HepG2 (cell line): ENCODE measurements around the gene VEGFB. TPM values are rescaled to one million over a fixed set of nuclear protein-coding genes. Genes with fewer than 3 reads are reported as not detected.

ENCODE experiments used
- ATM ChIP-seq: fragments of 450-650 bp; IDR thresholded peaks from 2 replicates; pipeline ENCODE4 v1.7.1; 2017; ENCODE audit warnings: mild to moderate bottlenecking, borderline replicate concordance
- CHD2 ChIP-seq: IDR thresholded peaks from 2 replicates; pipeline ENCODE4 v1.6.1; 2011; ENCODE audit warnings: low read depth, low read length, improper control_type of control experiment
- KAT7 ChIP-seq: IDR thresholded peaks from 2 replicates; pipeline ENCODE4 v1.6.1; 2018; ENCODE audit warnings: borderline replicate concordance, missing compliant biosample characterization
- MAZ ChIP-seq, 2 experiments: sonication (generic) in 1 of 2; formaldehyde crosslinking in 1 of 2; IDR thresholded peaks; 2 replicates each; pipeline versions ENCODE4 v1.5.0 to v1.6.1; 2012 to 2020; ENCODE audit warnings: low read depth in 2 of 2, mild to moderate bottlenecking in 2 of 2, borderline replicate concordance in 1 of 2, improper control_type of control experiment in 1 of 2, low read length in 1 of 2, missing genetic modification reagents in 1 of 2, moderate library complexity in 1 of 2
- NFE2L1 ChIP-seq: sonication (generic); formaldehyde crosslinking; IDR thresholded peaks from 2 replicates; pipeline ENCODE4 v1.4.0; 2020; ENCODE audit warnings: missing genetic modification reagents, mild to moderate bottlenecking, borderline replicate concordance
- PAF1 ChIP-seq: IDR thresholded peaks from 2 replicates; pipeline ENCODE4 v1.6.1; 2016; ENCODE audit warnings: missing genetic modification reagents, missing compliant biosample characterization
- SKIL ChIP-seq: sonication (generic); formaldehyde crosslinking; IDR thresholded peaks from 2 replicates; pipeline ENCODE4 v1.8.0; 2022; ENCODE audit warnings: missing genetic modification reagents, mild to moderate bottlenecking, moderate library complexity, borderline replicate concordance
- SMAD9 ChIP-seq: sonication (generic); formaldehyde crosslinking; IDR thresholded peaks from 2 replicates; pipeline ENCODE4 v1.5.1; 2020; ENCODE audit warnings: mild to moderate bottlenecking, missing genetic modification reagents
- SYNCRIP ChIP-seq: fragments of 200-400 bp; formaldehyde crosslinking; IDR thresholded peaks from 2 replicates; pipeline ENCODE4 v1.6.1; 2018; ENCODE audit warnings: mild to moderate bottlenecking, low read depth, low read length; ENCODE audit not compliant: insufficient read depth
- TCF7 ChIP-seq: sonication (generic); IDR thresholded peaks from 2 replicates; pipeline ENCODE4 v1.6.1; 2016; ENCODE audit warnings: antibody characterized with exemption, low read depth
- ZNF136 ChIP-seq: sonication (generic); formaldehyde crosslinking; IDR thresholded peaks from 2 replicates; pipeline ENCODE4 v1.8.1; 2022; ENCODE audit warnings: low read depth, mild to moderate bottlenecking, moderate library complexity, missing genetic modification reagents
- ZNF317 ChIP-seq: sonication (generic); formaldehyde crosslinking; IDR thresholded peaks from 2 replicates; pipeline ENCODE4 v1.5.0; 2020; ENCODE audit warnings: mild to moderate bottlenecking, missing genetic modification reagents
- ZNF432 ChIP-seq: sonication (generic); formaldehyde crosslinking; IDR thresholded peaks from 2 replicates; pipeline ENCODE4 v1.5.0; 2020; ENCODE audit warnings: missing genetic modification reagents, mild to moderate bottlenecking, borderline replicate concordance
- ZNF510 ChIP-seq: sonication (generic); formaldehyde crosslinking; IDR thresholded peaks from 2 replicates; pipeline ENCODE4 v1.4.0; 2020; ENCODE audit warnings: low read depth, mild to moderate bottlenecking, missing genetic modification reagents
- ZNF75D ChIP-seq: sonication (generic); formaldehyde crosslinking; IDR thresholded peaks from 2 replicates; pipeline ENCODE4 v1.8.1; 2023; ENCODE audit warnings: missing genetic modification reagents, mild to moderate bottlenecking, borderline replicate concordance
- ZNF83 ChIP-seq: sonication (generic); formaldehyde crosslinking; IDR thresholded peaks from 2 replicates; pipeline ENCODE4 v1.4.0; 2020; ENCODE audit warnings: missing genetic modification reagents, mild to moderate bottlenecking, borderline replicate concordance
- polyA plus RNA-seq, 8 experiments: library from polyadenylated mRNA; depleted of rRNA in 3 of 8; stranded (reverse) in 7 of 8; unstranded in 1 of 8; fragments of >200 nt; fragmentation: Illumina TruSeq in 4 of 8; extraction: Trizol in 4 of 8; gene quantifications; 2 replicates each; pipeline versions ENCODE4 v1.2.1 to v1.2.3, GENCODE V29; 2011 to 2016; ENCODE audit warnings: low read depth in 4 of 8, missing spikeins in 1 of 8, mixed read lengths in 1 of 8; ENCODE audit not compliant: insufficient read depth in 1 of 8
- total RNA-seq, 5 experiments: library from RNA; depleted of rRNA; stranded (reverse); fragments of >200 nt; fragmentation: Illumina TruSeq; extraction: Trizol; gene quantifications; 2 replicates each; pipeline ENCODE4 v1.2.3, GENCODE V29; 2016; ENCODE audit warnings: low read depth in 1 of 5
- TF ChIP-seq, protein P1 (sequence below): sonication (generic); formaldehyde crosslinking; IDR thresholded peaks from 2 replicates; pipeline ENCODE4 v1.4.0; 2020; ENCODE audit warnings: missing genetic modification reagents
- TF ChIP-seq, protein P2 (sequence below), 2 experiments: sonication (generic) in 1 of 2; formaldehyde crosslinking in 1 of 2; IDR thresholded peaks; 2 replicates each; pipeline versions ENCODE4 v1.6.1 to v1.9.0; 2014 to 2022; ENCODE audit warnings: antibody characterized with exemption in 1 of 2, borderline replicate concordance in 1 of 2, inconsistent platforms in 1 of 2, low read depth in 1 of 2, missing genetic modification reagents in 1 of 2

Gene VEGFB
- total and polyA plus RNA-seq, 2 of the 13 experiments (the other 11 are each of a cell fraction or from before 2014, with no cell fraction given) = 9.0 to 11.3 TPM

- no peak for TF ChIP-seq SKIL
- no peak for TF ChIP-seq PAF1 (CRISPR knock-in tag)
- TF ChIP-seq, protein P1, sequence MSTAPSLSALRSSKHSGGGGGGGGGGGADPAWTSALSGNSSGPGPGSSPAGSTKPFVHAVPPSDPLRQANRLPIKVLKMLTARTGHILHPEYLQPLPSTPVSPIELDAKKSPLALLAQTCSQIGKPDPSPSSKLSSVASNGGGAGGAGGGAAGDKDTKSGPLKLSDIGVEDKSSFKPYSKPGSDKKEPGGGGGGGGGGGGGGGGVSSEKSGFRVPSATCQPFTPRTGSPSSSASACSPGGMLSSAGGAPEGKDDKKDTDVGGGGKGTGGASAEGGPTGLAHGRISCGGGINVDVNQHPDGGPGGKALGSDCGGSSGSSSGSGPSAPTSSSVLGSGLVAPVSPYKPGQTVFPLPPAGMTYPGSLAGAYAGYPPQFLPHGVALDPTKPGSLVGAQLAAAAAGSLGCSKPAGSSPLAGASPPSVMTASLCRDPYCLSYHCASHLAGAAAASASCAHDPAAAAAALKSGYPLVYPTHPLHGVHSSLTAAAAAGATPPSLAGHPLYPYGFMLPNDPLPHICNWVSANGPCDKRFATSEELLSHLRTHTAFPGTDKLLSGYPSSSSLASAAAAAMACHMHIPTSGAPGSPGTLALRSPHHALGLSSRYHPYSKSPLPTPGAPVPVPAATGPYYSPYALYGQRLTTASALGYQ (CRISPR knock-in tag) = no peak
- no peak for TF ChIP-seq ZNF75D (CRISPR knock-in tag)
- TF ChIP-seq MAZ (IDR thresholded peaks at IDR 0.05; ENCODE audit: borderline replicate concordance, low read depth, low read length) = no peak; the same call in 1 of the 2 replicates
- no peak for TF ChIP-seq MAZ (CRISPR knock-in tag; IDR thresholded peaks at IDR 0.05; ENCODE audit: low read depth)
- TF ChIP-seq TCF7 = no peak
- peak; percentile 67; the same call in 1 of the 2 replicates for TF ChIP-seq CHD2
- no peak for TF ChIP-seq NFE2L1 (CRISPR knock-in tag)
- TF ChIP-seq ZNF83 (CRISPR knock-in tag) = no peak
- no peak for TF ChIP-seq ZNF510 (CRISPR knock-in tag)
- no peak for TF ChIP-seq ATM
- 0 out of 2 replicates have a peak, but pooled peaks have one; percentile 16 for TF ChIP-seq ZNF136 (CRISPR knock-in tag)
- no peak for TF ChIP-seq SYNCRIP
- TF ChIP-seq ZNF432 (CRISPR knock-in tag) = no peak
- TF ChIP-seq, protein P2, sequence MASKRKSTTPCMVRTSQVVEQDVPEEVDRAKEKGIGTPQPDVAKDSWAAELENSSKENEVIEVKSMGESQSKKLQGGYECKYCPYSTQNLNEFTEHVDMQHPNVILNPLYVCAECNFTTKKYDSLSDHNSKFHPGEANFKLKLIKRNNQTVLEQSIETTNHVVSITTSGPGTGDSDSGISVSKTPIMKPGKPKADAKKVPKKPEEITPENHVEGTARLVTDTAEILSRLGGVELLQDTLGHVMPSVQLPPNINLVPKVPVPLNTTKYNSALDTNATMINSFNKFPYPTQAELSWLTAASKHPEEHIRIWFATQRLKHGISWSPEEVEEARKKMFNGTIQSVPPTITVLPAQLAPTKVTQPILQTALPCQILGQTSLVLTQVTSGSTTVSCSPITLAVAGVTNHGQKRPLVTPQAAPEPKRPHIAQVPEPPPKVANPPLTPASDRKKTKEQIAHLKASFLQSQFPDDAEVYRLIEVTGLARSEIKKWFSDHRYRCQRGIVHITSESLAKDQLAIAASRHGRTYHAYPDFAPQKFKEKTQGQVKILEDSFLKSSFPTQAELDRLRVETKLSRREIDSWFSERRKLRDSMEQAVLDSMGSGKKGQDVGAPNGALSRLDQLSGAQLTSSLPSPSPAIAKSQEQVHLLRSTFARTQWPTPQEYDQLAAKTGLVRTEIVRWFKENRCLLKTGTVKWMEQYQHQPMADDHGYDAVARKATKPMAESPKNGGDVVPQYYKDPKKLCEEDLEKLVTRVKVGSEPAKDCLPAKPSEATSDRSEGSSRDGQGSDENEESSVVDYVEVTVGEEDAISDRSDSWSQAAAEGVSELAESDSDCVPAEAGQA (IDR thresholded peaks at IDR 0.05; ENCODE audit: low read depth) = 0 out of 2 replicates have a peak, but pooled peaks have one; percentile 20
- TF ChIP-seq, protein P2 (CRISPR knock-in tag; IDR thresholded peaks at IDR 0.05; ENCODE audit: borderline replicate concordance) = no peak
- TF ChIP-seq KAT7 (CRISPR knock-in tag) = no peak; the same call in 1 of the 2 replicates
- no peak for TF ChIP-seq ZNF317 (CRISPR knock-in tag)
- no peak; the same call in 1 of the 2 replicates for TF ChIP-seq SMAD9 (CRISPR knock-in tag)
These were observed 48.5 kb upstream of the VEGFB start, which contains the start of gene STIP1 (continued) for GRCh38 chr11:64185693-64186491.
